Measurements from ENCODE around the gene RUNX1.
"Not testable (repeated sequence)": the region's sequence is repeated elsewhere in the genome, so short reads cannot be mapped to it uniquely, and the experiment has no call there.

RUNX1 gene

DNA sequence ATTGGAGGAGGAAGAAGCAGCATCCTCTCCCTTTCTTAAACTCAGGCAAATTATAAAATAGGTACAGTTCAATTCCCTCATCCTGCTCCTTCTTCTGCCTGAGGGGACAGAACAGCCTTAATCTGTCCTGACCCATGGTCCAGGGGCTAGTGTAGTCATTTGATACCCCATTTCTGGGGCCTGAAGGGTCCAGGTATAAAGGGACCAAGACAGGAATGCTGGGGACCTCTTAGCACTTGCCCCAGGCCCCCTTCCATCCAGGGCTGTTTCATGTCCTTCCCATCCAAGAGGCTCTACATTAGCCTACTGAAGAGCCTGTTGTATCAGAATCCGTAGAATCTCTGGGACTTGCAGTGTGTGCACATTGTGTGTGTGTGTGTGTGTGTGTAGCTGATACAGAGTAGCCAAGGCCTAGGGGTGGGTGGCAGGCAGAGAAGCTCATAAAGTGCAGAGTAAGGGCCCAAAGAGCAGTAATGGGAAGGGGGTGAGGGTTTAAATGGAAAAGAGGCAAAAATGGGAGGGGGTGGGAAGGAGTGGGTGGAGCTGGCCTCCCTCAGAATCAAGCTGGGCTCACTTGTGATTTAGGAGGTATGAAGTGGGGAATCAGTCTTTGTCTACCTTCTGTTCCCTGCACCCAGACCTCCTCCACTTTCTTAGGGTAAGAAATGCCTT is 32.4 kb downstream of the RUNX1 start:
- no peak for DNase-seq (ENCODE audit: low read depth)

DNA sequence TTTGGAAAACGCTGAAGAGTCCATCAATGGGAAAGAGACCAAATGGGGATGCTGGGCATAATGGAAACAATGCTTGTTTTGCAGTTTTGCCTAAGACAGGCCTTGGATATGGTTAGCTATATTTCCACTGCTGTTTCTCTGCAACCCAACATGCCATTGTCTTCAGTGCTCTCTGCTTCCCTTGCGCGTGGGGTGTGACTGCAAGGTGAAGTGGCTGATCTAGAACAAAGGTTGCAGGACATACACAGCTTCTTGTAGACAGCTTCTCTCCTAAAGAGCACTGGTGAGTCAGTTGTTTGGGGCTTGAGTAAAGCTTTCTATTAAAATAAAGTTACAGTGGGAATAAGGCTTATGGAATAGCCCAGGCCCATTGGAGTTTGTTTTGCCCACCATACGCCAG is 33.0 kb downstream of the RUNX1 start:
- DNase-seq (ENCODE audit: low read depth): no peak

DNA sequence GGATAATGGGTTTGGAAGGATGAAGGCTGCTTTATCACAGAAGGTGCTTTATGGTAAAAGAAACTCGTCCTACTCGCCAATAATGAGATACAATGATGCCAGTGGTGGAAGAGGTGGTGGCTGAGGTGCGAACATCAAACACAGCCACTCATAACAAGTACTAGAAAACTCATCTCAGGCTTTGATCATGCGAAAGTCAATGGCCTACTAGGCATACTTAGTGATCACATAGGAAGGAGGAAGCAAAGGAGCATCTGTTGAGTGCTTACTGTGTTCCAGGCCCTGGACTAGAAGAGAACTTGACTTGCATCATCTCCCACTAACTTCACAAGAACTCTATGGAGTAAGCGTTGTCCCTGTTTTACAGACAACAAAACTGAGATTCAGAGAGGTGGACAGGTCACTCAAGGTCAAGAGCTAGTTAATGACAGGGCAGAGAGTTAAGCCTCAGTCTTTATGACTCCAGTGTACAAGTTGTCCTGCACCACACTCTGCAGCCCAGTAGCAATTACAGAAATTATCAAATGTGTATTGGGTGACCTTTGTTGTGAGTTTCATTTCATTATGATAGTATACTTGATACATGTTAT is 33.6 kb downstream of the RUNX1 start:
- DNase-seq (ENCODE audit: low read depth): no peak

DNA sequence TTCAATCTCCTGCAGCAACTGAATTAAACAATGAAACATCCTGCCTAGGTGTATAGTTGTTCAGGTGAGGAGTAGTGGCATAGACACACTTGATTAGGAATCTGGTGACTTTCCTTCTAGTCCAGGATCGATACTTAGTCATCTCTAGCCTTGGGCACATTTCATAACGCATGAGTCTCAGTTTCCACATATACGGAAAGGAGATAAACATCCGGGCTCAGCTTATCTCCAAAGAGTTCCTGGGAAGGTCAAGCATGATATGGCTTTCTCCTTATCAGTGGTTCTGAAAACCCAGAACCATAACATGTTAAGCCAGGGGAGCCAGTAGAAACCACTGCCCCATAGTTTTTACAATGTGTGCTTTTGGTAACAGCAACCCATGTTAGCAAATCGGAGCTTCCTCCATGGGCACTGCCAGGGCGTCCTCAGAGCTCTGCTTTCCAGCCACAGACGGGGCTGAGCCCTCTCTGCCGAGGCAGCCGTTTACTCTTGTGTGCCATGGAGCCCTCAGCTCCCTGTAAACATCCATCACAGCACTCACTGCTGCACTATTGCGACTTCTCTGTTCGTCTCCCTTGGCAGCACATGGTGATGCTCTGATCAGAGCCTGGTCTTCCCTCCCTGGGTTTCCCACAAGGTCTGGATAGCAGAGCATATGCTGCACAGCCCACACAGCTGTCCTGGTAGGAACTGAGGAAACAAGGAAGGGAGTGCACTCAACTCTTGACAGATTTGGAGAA is 34.6 kb downstream of the RUNX1 start:
- DNase-seq (ENCODE audit: low read depth): no peak

DNA sequence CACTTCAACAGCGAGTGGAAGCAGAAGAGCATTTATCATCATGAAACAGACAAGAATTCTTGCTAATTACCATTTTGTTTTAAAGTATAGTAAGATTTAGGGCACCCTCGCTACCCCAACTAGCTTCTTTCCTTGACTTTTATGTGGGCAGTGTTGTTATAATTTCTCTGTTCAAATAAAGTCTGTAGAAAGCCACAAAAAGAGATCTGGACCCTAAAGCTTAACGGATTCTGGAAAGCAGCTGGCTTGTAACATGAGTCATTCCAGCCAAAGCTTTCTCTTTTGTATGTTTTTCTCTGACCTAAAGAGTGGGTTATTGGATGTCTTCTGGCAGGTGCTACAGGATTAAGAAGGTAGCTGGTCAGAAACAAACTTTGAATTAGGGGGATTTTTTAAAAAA is 37.4 kb downstream of the RUNX1 start:
- no peak for DNase-seq (ENCODE audit: low read depth)

DNA sequence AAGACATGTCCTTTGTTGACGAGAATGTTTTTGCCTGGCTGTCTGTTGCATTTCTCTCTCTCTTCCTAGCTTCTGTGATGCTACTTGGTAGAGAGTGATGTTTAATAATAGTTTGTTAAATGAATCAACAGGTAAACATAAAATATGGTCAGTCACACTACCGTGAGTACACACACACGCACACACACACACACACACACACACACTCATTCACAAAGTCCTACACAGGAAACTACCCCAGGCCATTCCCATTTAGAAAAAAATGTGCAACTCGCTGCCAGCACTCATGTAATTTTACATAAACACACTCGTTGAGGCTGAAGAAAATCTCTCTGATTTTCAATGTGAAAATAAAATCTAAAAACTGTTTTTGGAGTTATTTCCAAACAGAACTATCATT is 38.7 kb downstream of the RUNX1 start:
- DNase-seq (ENCODE audit: low read depth): no peak

DNA sequence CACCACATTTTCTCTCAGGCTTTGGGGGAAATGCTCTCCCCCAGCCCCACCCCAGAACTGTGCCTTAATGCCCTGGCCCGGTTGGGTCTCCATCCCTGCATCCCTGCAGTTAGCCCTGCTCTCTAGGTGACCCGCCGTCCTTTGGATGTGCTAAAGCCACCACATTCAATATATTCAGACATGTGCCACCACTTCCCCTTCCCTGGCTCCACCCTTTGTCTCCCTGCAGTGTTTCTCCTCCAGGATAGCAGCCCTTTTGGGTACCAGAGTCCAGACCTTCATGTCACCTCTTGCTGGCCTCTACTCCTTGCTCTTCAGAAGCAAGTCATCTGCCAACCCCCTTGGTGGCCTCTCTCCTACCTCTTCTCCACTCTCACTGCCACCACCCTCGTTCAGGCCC is 41.8 kb downstream of the RUNX1 start:
- no peak for DNase-seq (ENCODE audit: low read depth)

DNA sequence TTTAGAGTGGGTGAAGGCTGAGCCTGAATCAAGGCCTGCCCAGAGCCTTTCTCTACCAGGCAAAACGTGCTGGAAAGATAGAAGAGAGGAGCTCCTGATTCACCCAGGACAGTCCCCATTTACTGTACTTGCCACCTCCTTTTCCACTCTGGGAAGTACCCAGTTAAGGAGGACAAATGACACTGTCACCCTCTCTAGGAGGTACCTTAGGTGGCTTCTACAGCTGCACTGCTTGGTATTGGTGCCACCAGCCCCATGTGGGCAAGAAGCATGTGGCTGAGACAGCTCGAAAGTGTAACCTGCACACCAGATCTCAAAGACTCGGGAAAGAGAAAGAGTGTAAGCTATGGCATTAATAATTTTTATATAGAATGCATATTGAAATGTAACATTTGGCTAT is 42.3 kb downstream of the RUNX1 start:
- no peak for DNase-seq (ENCODE audit: low read depth)

DNA sequence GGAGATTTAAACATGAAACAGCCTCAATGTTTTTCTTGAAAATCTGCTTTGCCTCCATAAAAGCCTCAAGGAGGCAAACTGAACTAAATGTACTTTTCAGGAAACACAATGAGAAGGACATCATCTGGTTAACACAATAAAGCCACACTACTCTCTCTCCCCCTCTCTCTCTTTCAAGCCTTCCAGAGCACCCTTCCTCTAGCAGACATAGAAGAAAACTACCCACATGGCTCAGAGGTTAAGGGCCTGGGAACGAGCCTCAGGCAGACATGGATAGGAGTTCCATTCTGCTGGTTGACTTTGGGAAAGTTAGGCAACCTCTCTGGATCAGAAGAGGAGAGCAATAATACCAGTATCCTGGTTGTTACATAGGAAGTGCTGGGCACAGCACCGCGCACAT is 42.9 kb downstream of the RUNX1 start:
- DNase-seq (ENCODE audit: low read depth): no peak

DNA sequence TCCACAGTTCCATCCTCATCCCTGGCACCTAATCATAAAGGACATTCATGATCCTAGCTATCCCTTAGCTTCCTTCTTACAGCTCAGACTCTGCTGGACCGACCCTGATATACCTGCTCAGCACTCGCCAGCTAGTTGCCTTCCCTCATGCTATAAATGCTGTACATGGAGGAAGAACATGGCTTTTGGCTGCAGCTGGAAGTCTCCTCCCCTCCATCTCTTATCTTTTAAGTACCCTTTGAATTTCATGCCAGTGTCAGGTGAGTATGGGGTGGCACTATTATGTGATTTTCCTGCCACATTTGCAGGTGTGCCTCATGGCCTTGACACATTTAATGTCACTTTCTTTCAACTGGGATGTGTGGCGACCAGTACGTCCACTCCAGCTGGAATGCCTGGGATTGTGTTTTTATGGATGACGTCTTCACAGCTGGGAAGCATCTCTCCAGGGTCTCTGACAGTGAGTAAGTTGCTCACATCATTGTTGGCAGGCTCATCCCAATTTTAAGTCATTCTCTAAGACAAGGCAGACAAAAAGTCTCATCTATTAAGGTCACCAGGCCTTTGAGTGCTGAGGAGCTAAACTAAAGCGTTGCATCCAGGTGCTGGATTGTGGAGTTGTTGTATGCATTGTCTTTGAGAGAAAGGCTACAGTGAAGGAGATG is 43.4 kb downstream of the RUNX1 start:
- DNase-seq (ENCODE audit: low read depth): no peak

DNA sequence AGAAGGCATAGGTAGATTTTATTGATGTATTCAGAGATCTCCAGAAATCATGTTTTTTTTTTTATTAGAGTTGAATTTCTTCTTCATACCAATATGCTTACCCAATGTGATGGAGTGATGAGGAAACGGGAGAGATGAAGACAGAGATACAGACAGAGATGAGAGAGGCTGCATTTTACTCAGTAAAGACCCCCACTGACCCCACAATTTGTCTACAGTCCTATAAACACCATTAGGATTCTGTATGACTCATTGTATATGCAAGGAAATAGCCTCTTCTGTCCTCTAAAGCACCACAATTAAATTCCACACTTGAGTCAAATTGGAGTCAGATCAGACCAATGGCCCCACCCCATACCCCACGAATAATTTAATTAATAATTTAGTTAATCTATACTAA is 44.0 kb downstream of the RUNX1 start:
- DNase-seq (ENCODE audit: low read depth): no peak

DNA sequence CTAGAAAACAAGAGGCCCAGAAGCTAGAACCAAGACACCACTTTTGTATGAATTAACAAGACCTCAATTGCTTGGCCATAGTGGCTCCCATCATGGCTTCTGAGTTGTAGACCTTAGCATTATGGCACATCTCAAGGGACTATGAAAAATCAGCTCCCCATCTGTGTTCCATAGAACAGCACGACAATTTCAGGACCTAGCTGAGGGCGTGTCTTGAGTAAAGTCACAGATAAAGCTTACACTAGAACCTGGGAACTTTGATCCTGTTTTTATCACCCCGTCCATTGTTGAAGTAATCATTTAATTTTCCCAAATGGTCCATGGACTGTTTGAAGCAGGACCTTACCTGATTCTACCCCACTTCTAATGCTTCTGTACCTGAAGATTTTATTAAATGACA is 44.8 kb downstream of the RUNX1 start:
- DNase-seq (ENCODE audit: low read depth): no peak

DNA sequence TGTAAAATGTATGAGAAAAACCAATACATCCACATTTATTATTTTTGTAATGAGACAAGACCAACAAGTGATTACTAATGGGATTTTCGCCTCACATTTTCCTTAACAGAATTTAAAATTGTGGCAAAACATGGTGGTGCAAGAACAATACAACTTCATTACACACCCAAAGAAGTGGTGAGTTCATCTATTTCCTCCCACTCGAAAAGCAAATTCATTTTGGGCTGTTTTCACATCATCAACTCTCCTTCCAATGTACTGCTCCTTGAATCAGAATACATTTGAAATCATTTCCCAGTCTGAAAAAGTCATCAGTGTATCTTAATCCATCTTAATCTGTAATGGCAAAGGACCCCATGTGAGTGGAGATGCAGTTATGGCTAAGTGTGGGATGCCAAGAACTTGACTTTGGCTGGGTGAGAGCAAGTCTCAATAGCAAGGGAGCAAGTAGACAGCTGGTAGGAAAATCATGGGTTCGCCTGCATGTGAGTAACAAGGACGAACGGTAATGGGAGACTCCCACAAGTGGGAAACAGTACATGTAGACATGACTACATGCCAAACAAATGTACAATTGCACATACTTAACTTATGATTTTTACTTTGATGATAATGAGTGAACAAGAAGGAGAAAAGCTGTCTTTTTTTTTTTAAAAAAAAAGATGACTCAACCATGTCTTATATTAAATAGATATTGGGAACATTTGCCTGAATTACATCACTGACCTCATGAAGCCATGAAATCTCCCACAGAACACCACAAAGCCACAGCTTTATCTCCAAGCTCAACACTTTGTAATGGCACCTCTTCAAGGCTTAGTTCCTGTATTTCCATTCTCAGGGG is 46.0 kb downstream of the RUNX1 start:
- no peak for DNase-seq (ENCODE audit: low read depth)

DNA sequence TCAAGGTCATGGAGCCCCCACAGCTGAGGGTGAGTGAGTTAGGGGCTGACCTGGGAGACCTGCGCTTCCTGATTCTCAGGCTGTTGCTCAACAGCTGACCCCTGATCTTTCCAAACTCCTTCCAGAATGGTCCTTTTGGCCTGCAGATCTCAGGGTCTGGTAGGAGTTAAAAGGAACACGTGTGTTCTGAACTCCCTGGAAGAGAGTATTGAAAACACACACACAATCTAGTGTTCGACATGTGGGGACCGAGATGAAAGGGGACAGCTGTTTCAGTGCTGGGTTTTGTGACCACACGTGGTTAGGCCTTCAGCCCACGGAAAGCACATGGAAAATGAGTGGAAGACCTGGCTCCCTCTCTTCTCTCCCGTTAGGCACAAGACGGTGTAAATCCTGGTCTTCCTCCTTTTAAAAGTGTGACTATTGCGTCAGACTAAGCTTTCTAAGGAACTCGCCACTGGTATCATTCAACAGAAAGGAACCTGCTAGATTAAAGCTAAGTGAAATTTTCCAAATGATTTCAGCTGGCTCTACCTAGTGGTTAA is 49.6 kb downstream of the RUNX1 start:
- DNase-seq (ENCODE audit: low read depth): no peak

DNA sequence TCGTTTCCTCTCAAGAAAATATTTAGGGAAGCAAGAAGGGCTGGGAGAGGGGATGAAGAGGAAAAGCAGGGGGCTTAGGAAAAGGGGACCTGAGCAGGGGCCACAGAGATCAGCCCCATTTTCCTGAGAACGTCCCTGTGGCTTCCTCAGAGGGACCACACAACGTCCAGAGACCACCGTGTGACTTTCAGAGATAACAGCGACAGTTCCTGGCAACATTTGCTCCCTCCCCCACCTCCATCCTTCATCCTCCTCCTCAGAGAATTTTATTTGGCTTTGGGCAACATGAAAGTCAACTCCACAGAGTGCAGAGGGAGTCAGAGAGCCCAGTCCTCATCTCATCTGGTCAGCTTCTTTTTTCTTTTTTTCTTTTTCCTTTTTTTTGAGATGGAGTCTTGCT is 50.9 kb downstream of the RUNX1 start:
- no peak for DNase-seq (ENCODE audit: low read depth)

DNA sequence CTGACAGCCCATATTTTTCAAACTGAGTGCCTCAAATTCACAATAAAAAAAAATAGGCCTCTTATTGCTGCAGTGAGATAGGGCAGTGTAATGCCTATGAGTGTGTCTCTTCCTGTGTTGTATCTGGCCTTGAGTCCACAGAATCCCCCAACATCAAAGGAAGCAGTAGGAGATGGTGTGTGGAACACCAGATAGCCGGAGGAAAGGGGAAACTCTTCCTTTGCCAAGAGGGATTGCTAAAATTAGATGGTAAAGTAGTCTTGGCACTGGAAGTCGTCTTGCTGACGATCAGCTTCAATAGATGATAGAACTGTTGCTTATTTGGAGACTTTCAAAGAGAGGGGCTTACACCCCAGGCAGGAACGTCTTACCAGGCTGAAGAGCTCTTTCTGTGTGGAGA is 51.8 kb downstream of the RUNX1 start:
- no peak for DNase-seq (ENCODE audit: low read depth)

DNA sequence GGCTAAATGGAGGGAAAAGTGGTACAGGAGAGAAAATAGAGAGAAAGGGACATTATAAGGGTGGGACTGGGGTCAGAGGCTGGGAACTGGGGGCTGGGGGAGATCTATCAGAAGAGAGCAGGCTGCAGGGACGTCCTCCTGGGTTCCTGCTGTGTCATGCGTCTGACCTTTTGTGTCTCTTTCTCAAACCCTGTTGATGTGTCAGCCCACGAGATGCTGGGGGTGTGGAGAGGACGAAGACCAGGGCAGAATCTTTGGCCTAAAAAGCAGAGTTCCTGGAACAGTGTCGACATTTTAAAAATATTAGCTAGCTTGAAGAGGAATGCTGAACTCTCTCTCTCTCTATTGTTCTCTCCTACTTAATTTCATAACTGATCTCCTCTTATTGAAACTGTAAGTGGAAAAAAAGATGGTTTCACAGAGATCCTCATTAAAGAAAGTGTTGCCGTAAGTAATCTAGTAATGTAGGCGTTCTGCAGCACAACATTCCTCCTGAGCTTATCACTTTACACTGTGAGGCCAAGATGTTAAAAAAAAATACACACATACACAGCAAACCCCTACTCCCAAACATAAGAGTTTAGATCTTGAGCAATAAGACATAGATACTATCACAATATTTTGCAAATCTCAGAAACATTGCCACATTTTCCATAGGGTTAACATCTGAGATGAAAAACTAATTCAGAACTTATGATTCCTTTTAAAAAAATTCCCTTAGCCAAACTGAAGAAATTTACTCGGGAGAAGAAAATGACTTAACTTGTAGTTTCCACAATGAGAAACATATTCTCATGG is 52.6 kb downstream of the RUNX1 start:
- no peak for DNase-seq (ENCODE audit: low read depth)

DNA sequence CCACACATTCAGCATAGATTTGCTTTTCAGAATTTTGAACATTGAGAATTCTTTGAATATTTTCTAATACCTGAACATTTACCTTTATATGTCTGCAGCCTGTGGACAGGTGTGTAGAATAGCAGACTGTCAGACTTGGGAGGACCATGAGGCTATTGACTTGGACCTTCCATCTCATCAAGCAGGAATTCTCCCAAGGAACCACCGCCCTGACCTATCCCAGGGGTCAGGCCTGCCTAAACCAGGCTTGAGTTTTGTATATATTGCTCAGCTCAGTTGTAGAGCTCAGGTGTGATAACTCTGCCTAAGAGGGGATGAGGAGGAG is 53.2 kb downstream of the RUNX1 start:
- DNase-seq (ENCODE audit: low read depth): no peak

DNA sequence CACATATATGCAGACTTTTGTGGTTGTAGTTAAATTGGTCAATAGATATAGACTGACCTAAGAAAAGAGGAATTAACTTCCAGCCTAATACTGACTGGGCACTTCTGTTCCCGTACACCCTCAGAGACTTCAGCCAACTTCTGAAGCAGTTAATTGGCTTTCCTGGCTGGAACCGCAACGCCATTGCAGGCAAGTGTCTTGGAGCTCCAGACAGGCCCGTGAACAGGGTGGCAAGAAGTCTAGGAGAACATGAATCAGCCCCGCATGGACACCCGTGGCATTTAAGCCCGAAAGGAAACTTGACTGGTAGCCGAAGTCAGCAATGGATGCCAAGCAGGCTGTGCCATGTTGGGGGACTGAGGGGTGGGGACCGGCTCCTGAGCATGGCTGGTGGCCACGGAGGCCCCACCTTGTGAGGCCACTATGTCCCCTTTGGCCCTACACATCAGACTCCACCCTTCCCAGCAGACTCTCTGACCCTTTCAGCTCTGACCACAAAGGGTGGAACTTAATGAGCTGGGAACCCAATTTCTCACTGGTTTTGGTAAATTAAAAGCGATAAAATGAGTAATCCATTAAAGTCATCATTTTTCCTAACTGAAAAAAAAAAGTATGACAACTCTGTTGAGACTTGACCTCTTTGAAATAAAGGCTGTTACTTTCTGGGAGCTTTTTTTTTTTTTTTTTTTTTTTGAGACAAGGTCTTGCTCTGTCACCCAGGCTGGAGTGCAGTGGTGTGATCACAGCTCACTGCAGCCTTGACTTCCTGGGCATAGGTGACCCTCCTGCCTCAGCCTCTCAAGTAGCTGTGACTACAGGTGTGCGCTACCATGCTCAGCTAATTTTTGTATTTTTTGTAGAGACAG is 54.1 kb downstream of the RUNX1 start:
- no peak for DNase-seq (ENCODE audit: low read depth)

DNA sequence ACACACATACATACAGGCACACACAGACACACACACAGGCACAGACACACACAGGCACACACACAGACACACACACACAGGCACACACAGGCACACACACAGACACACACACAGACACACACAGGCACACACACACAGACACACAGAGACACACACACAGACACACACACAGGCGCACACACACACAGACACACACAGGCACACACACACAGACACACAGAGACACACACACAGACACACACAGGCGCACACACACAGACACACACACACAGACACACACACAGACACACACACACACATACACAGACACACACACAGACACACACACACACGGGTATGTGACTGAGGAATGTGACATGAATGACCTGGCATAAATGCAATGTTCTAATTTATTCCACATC is 55.6 kb downstream of the RUNX1 start:
- not testable (repeated sequence) for DNase-seq (ENCODE audit: low read depth)

All from HS-27A (cell line).